COLO668 (cell line): ENCODE measurements around the gene PIAS2.
"Not testable (repeated sequence)": the region's sequence is repeated elsewhere in the genome, so short reads cannot be mapped to it uniquely, and the experiment has no call there.

ENCODE experiments used
- DNase-seq: peaks from one replicate; lab custom pipeline; 2025; ENCODE audit not compliant: unreplicated experiment; lab: John Stamatoyannopoulos, UW

PIAS2 gene

GRCh38 chr18:46917108-46917802 lies at the start of gene PIAS2, which contains the start of gene KATNAL2:
Gene PIAS2, minus strand, starts transcription at chr18:46917507. Its CDS starts 162 bp downstream, at chr18:46917345.
Gene KATNAL2, plus strand, starts transcription at chr18:46917602. Its CDS starts 29,271 bp downstream, at chr18:46946873.
- DNase-seq: peak; percentile 94

GRCh38 chr18:46966266-46966665 lies 49.0 kb upstream of the PIAS2 start:
- not testable (repeated sequence) for DNase-seq

DNA sequence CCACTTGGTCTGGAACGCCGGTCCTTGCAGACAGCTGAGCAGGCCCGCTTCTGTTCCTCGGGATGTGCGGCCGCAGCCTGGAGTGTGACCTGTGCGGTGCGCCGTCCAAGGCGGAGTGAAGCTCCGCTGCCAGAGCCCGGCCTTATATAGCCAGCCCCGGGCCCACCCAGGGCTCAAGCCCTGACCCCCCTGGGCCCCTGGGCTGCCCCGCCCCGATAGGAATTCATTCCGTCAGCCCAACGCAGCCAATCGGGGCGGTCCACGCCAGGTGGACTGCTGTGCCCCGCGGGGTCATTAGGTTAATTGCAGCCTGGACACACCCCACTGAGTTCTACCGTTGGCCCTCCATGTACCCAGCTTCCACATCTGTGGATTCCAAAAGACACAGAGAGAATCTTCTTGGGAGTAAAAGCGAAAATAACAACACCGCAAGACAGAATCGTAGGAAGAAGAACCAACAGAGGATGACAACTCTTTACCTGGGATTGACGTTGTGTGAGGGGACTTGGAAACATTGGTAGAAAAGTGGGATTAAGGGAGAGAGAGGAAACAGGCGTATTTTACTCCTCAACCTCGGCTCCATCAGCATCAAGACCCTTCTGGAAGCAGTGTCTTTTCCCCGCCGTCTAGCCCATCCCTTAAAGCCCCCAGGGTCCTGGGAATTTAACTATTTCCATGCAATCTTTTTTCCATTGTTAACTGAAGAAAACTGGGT lies 47.4 kb upstream of the PIAS2 start:
- DNase-seq: not testable (repeated sequence)

DNA sequence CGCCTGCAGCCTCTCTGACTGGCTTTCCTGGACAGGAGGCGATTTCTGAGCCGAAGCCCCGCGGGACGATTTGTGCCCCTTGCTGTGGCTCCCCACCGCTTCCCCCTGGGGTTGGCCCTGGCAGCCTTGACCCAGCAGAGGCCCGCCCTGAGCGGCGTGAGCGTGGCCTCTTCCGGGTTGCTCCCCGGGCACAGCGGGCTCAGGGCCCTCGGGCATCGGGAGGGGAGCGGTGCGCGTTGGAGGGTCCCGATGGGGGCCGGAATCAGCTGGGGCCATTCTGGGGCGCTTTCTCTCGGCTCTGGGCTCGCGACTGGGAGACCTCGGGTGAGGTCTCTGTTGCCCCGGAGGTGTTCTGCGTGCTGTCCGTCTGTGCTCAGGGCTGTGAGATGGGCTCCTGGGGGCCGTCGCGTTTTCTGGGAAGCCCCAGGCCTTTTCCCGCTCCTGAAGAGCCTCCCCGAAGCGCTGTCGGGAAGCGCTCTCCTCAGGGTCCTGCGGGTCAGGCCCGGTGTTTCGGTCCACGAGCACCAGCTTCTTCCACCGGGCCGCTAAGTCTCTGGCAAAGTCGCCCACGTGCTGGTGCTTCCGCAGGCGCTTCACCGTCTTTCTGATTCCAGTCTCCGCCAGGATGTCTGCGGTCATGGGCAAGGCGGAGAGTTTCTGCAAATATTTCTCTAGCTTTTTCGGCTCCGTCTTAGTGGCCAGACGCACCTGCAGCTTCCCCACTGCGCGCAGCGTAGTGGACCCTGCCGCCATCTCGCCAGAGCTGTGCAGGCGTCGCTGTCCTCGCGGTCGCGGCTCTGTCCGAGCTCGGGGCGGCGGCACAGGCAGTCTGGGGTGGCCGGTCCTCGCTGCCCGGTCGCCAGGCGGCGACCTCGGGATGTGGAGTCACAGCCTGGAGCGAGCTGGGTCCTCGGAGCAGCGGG lies 46.6 kb upstream of the PIAS2 start:
- not testable (repeated sequence) for DNase-seq

DNA sequence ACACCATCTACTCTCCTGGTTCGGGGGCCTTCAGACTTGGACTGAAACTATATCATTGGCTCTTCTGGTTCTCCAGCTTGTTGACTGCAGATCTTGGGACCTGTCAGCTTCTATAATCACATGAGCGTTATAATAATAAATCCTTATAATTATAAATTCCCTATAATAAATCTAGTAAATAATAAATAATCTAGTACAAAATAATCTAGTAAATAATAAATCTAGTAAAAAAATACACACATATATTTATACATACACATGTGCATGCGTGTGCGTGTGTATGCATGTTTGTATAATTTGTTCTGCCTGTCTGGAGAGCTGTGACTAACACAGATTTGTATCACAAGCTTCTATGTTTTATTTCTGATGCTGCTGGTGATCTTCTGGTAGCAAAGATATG lies 40.9 kb upstream of the PIAS2 start:
- no peak for DNase-seq

DNA sequence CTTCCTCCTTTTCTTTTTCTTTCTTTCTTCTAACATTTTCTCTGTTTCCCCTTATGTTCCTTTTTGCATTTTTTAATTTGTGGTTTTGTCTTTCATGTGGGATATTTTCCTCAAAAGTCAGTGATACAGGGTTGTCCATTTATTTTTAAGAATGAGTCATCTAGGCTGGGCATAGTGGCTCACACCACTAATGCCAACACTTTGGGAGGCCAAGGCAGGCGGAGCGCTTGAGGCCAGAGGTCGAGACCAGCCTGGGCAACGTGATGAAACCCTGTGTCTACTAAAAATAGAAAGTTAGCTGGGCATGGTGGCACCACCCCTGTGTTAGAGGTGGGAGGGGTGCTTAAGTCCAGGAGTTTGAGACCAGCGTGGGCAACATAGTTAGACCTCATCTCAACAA lies 35.9 kb upstream of the PIAS2 start:
- no peak for DNase-seq

DNA sequence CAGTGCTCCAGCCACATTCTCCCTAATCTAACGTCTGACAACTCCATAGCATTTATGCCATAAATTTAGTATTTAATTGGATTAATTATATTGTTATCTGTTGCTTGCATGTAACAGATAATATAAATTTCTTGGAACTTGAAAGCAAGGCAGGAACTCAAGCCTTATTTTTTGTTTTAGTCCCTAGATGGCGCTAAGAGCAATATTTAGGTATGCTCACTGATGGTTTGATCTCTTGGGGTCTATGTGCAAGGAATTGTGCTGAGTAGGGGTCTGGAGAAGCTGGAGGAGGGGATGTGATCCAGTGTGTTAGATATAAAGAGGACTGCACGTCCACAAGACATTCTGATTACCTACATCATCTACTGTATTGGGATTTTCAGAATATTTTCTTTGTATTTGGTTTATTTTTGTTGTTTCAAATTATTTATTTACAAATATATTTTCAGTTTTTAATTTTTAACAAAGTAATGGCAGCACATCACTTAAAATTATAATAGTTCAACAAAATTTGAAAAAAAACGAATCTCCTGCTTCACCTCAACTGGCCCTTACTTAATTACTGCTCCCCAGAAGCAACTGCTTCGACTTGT lies 32.9 kb upstream of the PIAS2 start:
- no peak for DNase-seq

DNA sequence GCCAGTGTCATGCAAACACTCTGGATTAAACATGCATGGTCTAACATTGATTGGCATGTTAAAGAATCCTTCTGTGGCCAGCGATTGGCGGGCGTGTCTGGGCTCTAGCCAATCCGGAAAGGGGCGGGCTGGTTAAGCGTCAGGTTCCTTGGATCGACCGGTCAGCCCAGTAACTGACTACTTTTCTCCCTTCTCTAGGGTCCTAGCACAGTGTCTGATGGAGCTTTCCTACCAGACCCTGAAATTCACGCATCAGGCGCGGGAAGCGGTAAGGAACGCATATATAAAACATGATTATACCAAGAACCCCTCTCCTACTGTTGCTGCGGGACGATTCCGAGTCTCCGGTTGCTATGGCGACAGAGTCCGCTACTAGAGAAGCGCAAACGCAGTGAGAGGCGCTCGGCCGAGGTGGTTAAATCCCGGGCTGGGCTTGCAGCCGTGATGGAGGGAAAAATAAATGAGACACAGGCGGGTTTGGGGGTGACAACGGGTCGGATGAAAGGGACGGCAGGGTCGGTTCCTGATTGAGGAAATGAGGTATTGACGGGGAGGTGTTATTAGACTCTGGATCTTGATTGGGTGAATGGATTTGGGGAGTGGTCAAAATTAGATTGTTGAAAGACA lies 29.5 kb upstream of the PIAS2 start:
- no peak for DNase-seq

DNA sequence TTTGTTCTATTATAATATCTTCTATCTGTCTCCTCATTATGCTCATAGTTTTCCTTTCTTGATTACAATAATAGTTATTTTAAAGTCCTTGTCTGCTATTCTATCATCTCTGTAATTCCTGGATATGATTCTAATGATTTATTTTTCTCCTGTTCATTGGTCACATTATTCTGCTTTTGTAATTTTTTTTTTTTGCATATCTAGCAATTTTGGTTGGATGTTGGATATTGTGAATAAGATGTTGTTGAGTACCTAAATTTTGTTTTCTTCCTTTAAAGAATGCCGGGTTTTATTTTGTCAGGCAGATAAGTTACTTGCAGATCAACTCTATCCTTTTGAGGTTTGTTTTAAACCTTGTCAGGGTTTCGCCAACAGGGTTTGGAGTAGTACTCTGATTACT lies 25.3 kb upstream of the PIAS2 start:
- no peak for DNase-seq

DNA sequence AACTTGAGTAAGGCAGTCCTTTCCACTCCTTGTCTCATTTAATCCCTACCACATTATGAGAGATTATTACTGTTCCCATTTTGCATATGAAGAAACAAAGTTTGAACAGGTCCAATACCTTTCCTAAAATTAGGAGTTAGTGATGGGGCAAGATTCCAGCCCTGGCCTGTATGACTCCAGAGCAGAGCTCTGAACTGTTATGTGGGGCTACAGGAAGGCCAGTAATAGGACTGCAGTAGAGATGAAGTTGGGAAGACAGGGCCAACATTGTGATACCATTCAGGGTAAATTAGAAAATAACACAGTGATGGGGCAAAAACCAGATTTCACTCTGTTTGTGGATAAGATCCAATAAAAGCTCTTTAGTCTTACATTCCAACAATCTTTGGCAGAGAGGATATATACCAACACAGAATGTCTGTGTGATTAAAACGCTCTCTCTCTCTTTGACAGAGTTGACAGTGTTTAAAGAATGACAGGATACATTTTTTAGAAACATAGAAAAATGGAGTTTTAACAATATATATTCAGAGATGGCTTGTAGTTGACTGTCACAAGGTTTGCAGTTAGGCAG lies 22.8 kb upstream of the PIAS2 start:
- DNase-seq: no peak

GRCh38 chr18:46939337-46939963 lies 22.1 kb upstream of the PIAS2 start:
- DNase-seq: no peak

- DNase-seq: no peak
Measured at GRCh38 chr18:46920653-46921052, 3.3 kb upstream of the PIAS2 start.

DNA sequence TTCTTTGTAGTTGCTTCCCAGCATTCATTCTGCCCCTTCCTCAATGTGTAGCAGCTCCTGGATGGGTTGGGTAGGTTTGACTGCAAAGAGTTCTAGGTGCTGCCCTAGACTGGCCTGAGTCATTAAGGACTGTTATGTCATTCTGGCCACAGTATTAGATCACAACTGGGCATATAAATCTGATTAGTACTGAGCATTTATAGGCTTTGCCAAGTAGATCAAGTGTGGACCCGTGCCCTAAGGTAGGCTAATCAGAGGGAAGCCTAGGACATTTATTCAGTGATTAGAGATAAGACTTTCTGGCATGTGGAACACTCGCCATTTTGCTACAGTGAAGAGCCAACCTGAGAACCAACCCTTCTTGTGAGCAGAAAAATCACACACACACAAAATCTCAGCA lies 2.8 kb upstream of the PIAS2 start:
- DNase-seq: no peak

DNA sequence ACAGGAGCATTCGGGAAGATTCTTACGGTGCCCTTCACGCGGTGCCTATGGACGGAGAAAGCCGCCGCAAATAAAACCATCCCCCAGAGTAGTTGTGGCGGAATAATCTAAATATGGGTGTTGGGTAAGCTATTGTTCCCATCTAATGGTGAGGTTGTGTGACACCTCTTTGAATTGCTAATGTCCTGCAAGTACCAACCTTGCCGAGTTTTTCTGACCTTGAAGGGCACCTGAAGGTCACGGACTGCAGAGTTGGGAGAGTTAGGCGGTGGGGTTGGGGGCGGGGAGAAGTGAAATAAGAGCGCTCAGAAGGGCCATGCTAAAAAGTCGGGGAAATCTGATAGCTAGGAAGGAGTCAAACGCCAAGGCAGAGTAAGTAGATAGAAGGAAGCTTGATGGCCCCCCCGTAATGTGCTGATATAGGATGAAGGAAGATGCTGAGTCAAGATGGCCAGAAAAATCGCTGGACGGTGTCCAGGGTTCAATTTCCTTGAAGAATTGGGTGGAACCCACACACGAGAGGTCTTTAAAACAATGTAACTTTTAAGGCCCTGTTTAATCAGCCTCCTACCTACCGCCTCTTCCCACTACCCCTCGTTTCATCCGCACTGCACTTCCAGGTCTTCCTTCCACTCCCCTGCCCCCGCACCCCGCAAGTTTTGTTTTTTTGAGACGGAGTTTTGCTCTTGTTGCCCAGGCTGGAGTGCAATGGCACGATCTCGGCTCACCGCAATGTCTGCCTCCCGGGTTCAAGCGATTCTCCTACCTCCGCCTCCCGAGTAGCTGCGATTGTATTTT lies 695 bp upstream of the PIAS2 start:
- peak; percentile 36 for DNase-seq

GRCh38 chr18:46916551-46917107 lies 678 bp downstream of the PIAS2 start:
- no peak for DNase-seq

DNA sequence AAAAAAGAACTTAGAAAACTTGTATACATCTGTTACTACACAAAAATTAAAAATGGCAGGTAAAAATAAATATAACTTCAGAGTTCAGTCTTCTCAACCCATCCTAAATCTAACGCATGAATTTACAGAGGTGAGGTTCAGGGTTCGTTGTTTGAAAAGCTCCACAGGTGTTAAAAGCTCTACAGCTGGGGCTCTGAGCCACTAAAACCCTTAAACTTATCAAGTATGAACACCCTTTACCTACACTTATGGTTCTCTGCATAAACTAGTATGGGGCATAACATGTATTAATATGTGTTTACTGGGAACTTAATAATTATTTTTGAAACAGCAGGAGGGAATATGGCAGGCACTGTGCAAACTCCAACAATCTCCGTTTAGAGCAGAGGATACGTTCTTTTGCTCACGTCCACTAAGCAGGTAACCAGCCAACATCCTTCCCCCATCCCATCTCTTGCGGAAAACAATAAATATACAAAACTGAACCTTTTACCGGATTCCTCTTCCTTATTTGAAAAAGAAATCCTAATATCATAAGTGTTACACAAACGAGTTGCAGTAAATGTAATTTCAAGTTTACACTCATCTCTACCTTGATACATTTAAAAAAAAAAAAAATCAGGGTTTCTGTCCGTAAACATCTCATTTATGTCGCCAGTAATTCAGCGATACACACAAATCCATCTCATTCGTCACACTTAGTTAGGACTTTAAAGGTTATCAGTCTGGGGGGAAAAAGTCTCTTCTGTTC lies 1.3 kb downstream of the PIAS2 start:
- DNase-seq: no peak

DNA sequence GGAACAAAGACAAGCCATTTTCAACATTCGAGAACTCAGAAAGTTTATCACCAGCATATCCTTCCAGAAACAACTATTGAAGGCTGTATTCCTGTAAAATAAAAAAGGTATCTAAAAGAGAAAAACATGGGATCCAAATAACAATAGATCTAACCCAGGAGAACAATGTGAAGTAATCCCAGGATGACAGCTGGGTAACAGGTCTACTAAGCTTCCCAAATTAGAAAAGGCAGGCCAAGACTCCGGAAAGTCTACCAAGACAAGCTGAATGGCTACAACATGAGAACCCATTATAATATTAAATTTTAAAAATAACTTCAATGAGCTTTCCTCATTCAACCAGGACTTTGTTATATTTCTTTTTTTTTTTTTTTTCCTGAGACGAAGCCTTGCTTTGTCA lies 6.5 kb downstream of the PIAS2 start:
- DNase-seq: no peak

- no peak for DNase-seq
Measured at GRCh38 chr18:46909497-46909896, 7.8 kb downstream of the PIAS2 start.
